ENCODE results near the gene SEMA3G.

Gene SEMA3G

DNA sequence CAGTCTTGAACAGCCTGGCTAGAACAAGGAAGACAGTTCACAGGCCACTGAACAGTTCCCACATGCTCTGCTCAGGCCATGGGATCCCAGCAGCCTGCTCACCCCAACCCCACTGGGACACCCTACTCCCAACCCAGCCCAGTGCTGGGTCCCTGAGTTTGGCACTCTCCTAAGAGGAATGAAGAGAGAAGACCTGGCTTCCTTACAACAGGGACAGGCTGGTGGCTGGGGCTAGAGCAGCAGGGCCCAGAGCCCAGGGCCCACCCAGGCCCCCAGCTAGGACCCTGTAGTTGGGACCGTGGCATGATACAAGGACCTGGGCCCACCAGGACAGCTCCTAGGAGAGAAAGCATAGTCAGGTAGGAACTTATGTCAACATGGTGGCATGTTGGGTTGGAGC is 43.4 kb downstream of the SEMA3G start:
- no peak overlapping the region for H3K4me3 ChIP-seq (ENCODE audit: low read depth, low read length)
- TF ChIP-seq, protein P1, sequence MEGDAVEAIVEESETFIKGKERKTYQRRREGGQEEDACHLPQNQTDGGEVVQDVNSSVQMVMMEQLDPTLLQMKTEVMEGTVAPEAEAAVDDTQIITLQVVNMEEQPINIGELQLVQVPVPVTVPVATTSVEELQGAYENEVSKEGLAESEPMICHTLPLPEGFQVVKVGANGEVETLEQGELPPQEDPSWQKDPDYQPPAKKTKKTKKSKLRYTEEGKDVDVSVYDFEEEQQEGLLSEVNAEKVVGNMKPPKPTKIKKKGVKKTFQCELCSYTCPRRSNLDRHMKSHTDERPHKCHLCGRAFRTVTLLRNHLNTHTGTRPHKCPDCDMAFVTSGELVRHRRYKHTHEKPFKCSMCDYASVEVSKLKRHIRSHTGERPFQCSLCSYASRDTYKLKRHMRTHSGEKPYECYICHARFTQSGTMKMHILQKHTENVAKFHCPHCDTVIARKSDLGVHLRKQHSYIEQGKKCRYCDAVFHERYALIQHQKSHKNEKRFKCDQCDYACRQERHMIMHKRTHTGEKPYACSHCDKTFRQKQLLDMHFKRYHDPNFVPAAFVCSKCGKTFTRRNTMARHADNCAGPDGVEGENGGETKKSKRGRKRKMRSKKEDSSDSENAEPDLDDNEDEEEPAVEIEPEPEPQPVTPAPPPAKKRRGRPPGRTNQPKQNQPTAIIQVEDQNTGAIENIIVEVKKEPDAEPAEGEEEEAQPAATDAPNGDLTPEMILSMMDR (IDR thresholded peaks at IDR 0.05; ENCODE audit: low read depth, low read length, missing control alignments) = no peak
- no peak for DNase-seq (ENCODE audit: low read depth)

- no peak for DNase-seq (ENCODE audit: low read depth)
- TF ChIP-seq, protein P1 (IDR thresholded peaks at IDR 0.05; ENCODE audit: low read depth, low read length, missing control alignments) = no peak
- no peak overlapping the region for H3K4me3 ChIP-seq (ENCODE audit: low read depth, low read length)
These were observed 43.9 kb downstream of the SEMA3G start for GRCh38 chr3:52401021-52401420.

DNA sequence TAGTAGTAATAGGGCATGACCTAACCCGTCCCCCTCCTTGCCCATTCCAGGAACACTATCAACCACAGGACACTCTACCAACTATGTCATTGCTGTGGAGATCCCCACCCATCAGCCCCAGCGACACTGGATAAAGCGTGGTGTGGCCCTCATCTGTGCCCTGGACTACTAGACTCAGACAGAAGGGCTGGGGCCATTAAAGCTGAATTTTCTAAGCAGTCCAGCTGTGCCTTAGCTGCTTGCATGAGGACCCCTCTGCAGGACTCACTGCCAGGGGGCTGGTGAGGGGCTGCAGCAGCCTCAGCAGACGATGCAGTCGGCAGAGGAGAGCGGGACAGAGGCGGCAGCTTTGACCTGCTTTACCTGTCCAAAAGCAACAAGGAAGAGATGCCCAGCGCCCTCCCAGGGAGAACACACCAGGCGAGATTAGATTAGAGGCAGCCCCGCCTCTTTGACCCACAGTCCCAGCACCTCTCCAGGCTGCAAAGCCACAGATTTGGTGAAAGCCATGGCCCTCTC is 44.6 kb downstream of the SEMA3G start:
- no peak overlapping the region for H3K4me3 ChIP-seq (ENCODE audit: low read depth, low read length)
- no peak for DNase-seq (ENCODE audit: low read depth)
- TF ChIP-seq, protein P1 (IDR thresholded peaks at IDR 0.05; ENCODE audit: low read depth, low read length, missing control alignments) = no peak

DNA sequence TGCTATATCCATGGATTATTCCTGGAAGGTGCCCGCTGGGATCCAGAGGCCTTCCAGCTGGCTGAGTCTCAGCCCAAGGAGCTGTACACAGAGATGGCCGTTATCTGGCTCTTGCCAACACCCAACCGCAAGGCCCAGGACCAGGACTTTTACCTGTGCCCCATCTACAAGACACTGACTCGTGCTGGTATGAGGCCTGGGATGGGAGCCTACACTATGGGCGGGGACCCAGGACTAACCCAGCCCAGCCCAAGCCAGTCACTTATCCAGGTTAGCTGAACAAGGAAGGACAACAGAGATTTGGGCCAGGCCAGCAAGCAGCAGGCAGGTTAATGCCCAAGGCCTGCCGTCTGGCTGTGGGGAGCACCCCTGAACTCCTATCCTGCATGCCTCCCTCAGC is 45.3 kb downstream of the SEMA3G start:
- TF ChIP-seq, protein P1 (IDR thresholded peaks at IDR 0.05; ENCODE audit: low read depth, low read length, missing control alignments) = no peak
- no peak overlapping the region for H3K4me3 ChIP-seq (ENCODE audit: low read depth, low read length)

GRCh38 chr3:52399131-52399530 is 45.8 kb downstream of the SEMA3G start:
- H3K4me3 ChIP-seq (ENCODE audit: low read depth, low read length) = no peak overlapping the region
- TF ChIP-seq, protein P1 (IDR thresholded peaks at IDR 0.05; ENCODE audit: low read depth, low read length, missing control alignments) = no peak
- DNase-seq (ENCODE audit: low read depth) = no peak

More for the DNA sequence above, 45.3 kb downstream of the SEMA3G start:
- DNase-seq (ENCODE audit: low read depth) = no peak

- DNase-seq (ENCODE audit: low read depth) = no peak
- TF ChIP-seq, protein P1 (IDR thresholded peaks at IDR 0.05; ENCODE audit: low read depth, low read length, missing control alignments) = no peak
- no peak overlapping the region for H3K4me3 ChIP-seq (ENCODE audit: low read depth, low read length)
These were observed 46.2 kb downstream of the SEMA3G start for GRCh38 chr3:52398670-52399081.

DNA sequence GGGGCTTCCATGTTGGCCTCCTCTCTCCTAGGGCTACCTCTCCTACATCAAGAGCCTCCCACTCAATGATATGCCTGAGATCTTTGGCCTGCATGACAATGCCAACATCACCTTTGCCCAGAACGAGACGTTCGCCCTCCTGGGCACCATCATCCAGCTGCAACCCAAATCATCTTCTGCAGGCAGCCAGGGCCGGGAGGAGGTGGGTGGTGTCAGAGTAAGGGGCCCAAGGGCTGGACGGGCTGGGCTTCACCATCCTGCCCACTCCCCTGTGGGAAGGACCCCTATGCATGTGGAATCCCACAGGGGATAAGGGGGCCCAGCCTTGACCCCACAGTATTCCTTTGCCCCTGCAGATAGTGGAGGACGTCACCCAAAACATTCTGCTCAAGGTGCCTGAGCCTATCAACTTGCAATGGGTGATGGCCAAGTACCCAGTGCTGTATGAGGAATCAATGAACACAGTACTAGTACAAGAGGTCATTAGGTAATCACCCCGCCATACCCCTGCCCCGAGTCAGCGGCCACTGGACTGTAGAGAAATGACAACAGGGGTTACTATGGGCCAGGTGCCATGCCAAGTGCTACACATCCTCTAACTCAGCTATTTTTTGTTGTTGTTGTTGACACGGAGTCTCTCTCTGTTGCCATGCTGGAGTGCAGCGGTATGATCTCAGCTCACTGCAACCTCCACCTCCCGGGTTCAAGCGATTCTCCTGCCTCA is 47.1 kb downstream of the SEMA3G start:
- TF ChIP-seq, protein P1 (IDR thresholded peaks at IDR 0.05; ENCODE audit: low read depth, low read length, missing control alignments) = no peak
- no peak overlapping the region for H3K4me3 ChIP-seq (ENCODE audit: low read depth, low read length)

More for the DNA sequence above, 47.1 kb downstream of the SEMA3G start:
- DNase-seq (ENCODE audit: low read depth) = no peak
